Fibroblast of upper back skin (primary cell): ENCODE data around the gene MTHFSD.

Experiments used
- DNase-seq: peaks from one replicate; pipeline ENCODE4 v3.0.0-alpha.2; 2013

MTHFSD gene

GRCh38 chr16:86511317-86512161 is 43.5 kb downstream of the MTHFSD start:
- DNase-seq: no peak

- DNase-seq: peak; percentile 51
Observed at GRCh38 chr16:86510465-86511261, 44.4 kb downstream of the MTHFSD start, which contains the start of gene FOXF1. Gene FOXF1, plus strand, starts transcription at chr16:86510527. Its CDS starts 43 bp downstream, at chr16:86510570.

- peak; percentile 77 for DNase-seq
Observed at GRCh38 chr16:86509759-86510464, 45.1 kb downstream of the MTHFSD start.

GRCh38 chr16:86508947-86509758 is 45.9 kb downstream of the MTHFSD start:
- DNase-seq: peak; percentile 58

GRCh38 chr16:86508028-86508946 is 46.7 kb downstream of the MTHFSD start:
- no peak for DNase-seq

- no peak for DNase-seq
Observed at GRCh38 chr16:86507173-86508027, 47.6 kb downstream of the MTHFSD start.

GRCh38 chr16:86505899-86506864 is 48.9 kb downstream of the MTHFSD start:
- no peak for DNase-seq

GRCh38 chr16:86505185-86505898 is 49.7 kb downstream of the MTHFSD start:
- no peak for DNase-seq

GRCh38 chr16:86504315-86505184 is 50.5 kb downstream of the MTHFSD start:
- no peak for DNase-seq

- no peak for DNase-seq
Observed at GRCh38 chr16:86503830-86504229, 51.2 kb downstream of the MTHFSD start.

GRCh38 chr16:86502856-86503748 is 51.9 kb downstream of the MTHFSD start:
- DNase-seq: no peak

- DNase-seq: no peak
Observed at GRCh38 chr16:86501989-86502855, 52.8 kb downstream of the MTHFSD start.

- no peak for DNase-seq
Observed at GRCh38 chr16:86500708-86501510, 54.1 kb downstream of the MTHFSD start.
